ENCODE results near the gene TMEM272. TPM values are rescaled to one million over a fixed set of nuclear protein-coding genes. Genes with fewer than 3 reads are reported as not detected.

Gene TMEM272
- total RNA-seq, 1 experiment from 2014 or later, result 0.15 TPM

DNA sequence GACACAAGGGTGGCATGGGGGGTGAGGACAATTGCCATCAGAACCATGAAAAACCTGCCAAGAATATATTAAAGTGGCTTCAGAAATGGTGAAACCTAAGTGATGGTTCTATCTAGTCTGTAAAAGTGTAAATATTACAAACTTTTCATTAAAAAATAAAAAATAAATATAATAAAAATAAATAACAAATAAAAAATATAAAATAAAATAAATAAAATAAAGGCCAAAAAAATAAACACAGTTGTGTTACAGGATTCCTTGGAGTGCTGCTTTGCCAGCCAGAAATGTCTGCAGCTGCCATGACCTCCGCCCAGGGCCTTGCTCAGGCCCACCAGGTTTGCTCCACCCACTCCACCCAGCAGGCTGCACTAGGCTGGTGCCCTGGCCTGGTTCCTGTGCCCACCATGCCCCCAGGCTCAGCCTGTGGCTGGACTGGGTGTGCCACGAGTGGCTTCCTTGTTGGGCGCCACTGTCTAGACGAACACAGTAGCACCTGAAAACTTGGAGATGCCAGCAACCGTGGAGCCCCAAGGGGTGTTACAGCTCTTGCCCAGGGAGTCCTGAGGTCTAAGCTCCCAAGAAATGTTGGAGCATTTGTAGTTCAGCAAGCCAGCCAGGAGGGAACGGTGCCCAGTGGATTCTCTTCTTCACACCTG, 37.7 kb upstream of the TMEM272 start:
- in situ Hi-C loops (cut with HindIII; ENCODE audit: low pct_unique_long_range_greater_than_20kb, low sequenced_read_pairs) (no loop called here), intact Hi-C loops (cut with micrococcal nuclease; ENCODE audit: unreplicated experiment) (no loop called here)
- Histone ChIP-seq H3K4me1 (ENCODE audit: control insufficient read depth, insufficient read depth, low read length) (no peaks in the 10 kb centered on the region), H3K27ac (ENCODE audit: low read length) (no peak overlapping the region), H3K9me3 (ENCODE audit: control insufficient read depth, insufficient read depth, low read depth, low read length) (no peaks in the 10 kb centered on the region), H3K4me3 (ENCODE audit: low read depth in 2 of 2, low read length in 2 of 2) (no peak overlapping the region), H3K36me3 (ENCODE audit: control insufficient read depth, insufficient read depth, low read length) (no peaks in the 10 kb centered on the region), H3K27me3 (ENCODE audit: control insufficient read depth, insufficient read depth, low read length) (no peaks in the 10 kb centered on the region)
- TF ChIP-seq POLR2AphosphoS5 (IDR thresholded peaks at IDR 0.05; ENCODE audit: low read depth, low read length), result no peak
- TF ChIP-seq, protein P1, sequence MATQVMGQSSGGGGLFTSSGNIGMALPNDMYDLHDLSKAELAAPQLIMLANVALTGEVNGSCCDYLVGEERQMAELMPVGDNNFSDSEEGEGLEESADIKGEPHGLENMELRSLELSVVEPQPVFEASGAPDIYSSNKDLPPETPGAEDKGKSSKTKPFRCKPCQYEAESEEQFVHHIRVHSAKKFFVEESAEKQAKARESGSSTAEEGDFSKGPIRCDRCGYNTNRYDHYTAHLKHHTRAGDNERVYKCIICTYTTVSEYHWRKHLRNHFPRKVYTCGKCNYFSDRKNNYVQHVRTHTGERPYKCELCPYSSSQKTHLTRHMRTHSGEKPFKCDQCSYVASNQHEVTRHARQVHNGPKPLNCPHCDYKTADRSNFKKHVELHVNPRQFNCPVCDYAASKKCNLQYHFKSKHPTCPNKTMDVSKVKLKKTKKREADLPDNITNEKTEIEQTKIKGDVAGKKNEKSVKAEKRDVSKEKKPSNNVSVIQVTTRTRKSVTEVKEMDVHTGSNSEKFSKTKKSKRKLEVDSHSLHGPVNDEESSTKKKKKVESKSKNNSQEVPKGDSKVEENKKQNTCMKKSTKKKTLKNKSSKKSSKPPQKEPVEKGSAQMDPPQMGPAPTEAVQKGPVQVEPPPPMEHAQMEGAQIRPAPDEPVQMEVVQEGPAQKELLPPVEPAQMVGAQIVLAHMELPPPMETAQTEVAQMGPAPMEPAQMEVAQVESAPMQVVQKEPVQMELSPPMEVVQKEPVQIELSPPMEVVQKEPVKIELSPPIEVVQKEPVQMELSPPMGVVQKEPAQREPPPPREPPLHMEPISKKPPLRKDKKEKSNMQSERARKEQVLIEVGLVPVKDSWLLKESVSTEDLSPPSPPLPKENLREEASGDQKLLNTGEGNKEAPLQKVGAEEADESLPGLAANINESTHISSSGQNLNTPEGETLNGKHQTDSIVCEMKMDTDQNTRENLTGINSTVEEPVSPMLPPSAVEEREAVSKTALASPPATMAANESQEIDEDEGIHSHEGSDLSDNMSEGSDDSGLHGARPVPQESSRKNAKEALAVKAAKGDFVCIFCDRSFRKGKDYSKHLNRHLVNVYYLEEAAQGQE (IDR thresholded peaks at IDR 0.05; ENCODE audit: insufficient read depth in 1 of 2, low read depth in 2 of 2, low read length in 1 of 2), result no peak
- TF ChIP-seq CTCF (IDR thresholded peaks at IDR 0.05), result no peak
- TF ChIP-seq SIN3A (IDR thresholded peaks at IDR 0.05; ENCODE audit: borderline replicate concordance, insufficient read depth, low read depth, low read length), result no peak
- TF ChIP-seq TCF7L2 (IDR thresholded peaks at IDR 0.05; ENCODE audit: low read depth, low read length), result no peak
- POLR2A ChIA-PET, result no interaction called here
- ATAC-seq (no peak), DNase-seq (ENCODE audit: low read depth, low spot score) (no peak)
- CTCF ChIA-PET, result no interaction called here
- no TSS peak for BruUV-seq (replicated peaks)

- no peaks in the 10 kb centered on the region for H3K9me3 ChIP-seq (ENCODE audit: control insufficient read depth, insufficient read depth, low read depth, low read length)
- TF ChIP-seq TCF7L2 (IDR thresholded peaks at IDR 0.05; ENCODE audit: low read depth, low read length) (no peak), POLR2AphosphoS5 (IDR thresholded peaks at IDR 0.05; ENCODE audit: low read depth, low read length) (no peak), SIN3A (IDR thresholded peaks at IDR 0.05; ENCODE audit: borderline replicate concordance, insufficient read depth, low read depth, low read length) (no peak), CTCF (IDR thresholded peaks at IDR 0.05) (no peak)
- TF ChIP-seq, protein P1 (IDR thresholded peaks at IDR 0.05; ENCODE audit: insufficient read depth in 1 of 2, low read depth in 2 of 2, low read length in 1 of 2), result no peak
- no TSS peak for BruUV-seq (replicated peaks)
- CTCF ChIA-PET, result no interaction called here
- H3K36me3 ChIP-seq (ENCODE audit: control insufficient read depth, insufficient read depth, low read length), result no peaks in the 10 kb centered on the region
- no peaks in the 10 kb centered on the region for H3K27me3 ChIP-seq (ENCODE audit: control insufficient read depth, insufficient read depth, low read length)
- ATAC-seq (no peak), DNase-seq (ENCODE audit: low read depth, low spot score) (no peak)
- intact Hi-C loops (cut with micrococcal nuclease; ENCODE audit: unreplicated experiment), result no loop called here
- POLR2A ChIA-PET, result no interaction called here
- H3K4me1 ChIP-seq (ENCODE audit: control insufficient read depth, insufficient read depth, low read length), result no peaks in the 10 kb centered on the region
- H3K4me3 ChIP-seq (ENCODE audit: low read depth in 2 of 2, low read length in 2 of 2), result no peak overlapping the region
- no peak overlapping the region for H3K27ac ChIP-seq (ENCODE audit: low read length)
- in situ Hi-C loops (cut with HindIII; ENCODE audit: low pct_unique_long_range_greater_than_20kb, low sequenced_read_pairs), result no loop called here
Observed at GRCh38 chr13:51881296-51881695, 36.3 kb upstream of the TMEM272 start.

All from Panc1 (cell line).